ENCODE measurements around the gene FAT4.

GRCh38 chr4:125306533-125306932 lies 8.2 kb upstream of the FAT4 start:
- TF ChIP-seq CTCF (IDR thresholded peaks at IDR 0.05): no peak
- no peak for TF ChIP-seq POLR2A (IDR thresholded peaks at IDR 0.05; ENCODE audit: low read depth)
- no peak for TF ChIP-seq EP300 (IDR thresholded peaks at IDR 0.05)
